ENCODE measurements around the gene PKN2. TPM values are rescaled to one million over a fixed set of nuclear protein-coding genes. Genes with fewer than 3 reads are reported as not detected.

The PKN2 gene
- total and polyA plus RNA-seq, 2 of the 4 experiments (the other 2 are of a cell fraction) = 12.7 to 22.2 TPM

GRCh38 chr1:88648706-88649105 lies 35.4 kb upstream of the PKN2 start:
- CTCF ChIA-PET = interaction anchor here (0.7 to 1.5 kb wide), 2 partner anchors 9 to 10 kb away, joined by 3 read pairs; no protein-coding TSS in a partner anchor
- Histone ChIP-seq H3K27ac (ENCODE audit: insufficient read depth, low read length) (no peak overlapping the region), H3K4me1 (ENCODE audit: control insufficient read depth, insufficient read depth, low read length) (no peaks in the 10 kb centered on the region), H2AK5ac (ENCODE audit: low read depth, low read length) (no peak overlapping the region), H4K20me1 (ENCODE audit: insufficient read depth, low read length) (no peaks in the 10 kb centered on the region), H3K18ac (ENCODE audit: low read depth, low read length) (no peak overlapping the region), H3K9ac (ENCODE audit: low read depth, low read length) (no peak overlapping the region), H3K56ac (ENCODE audit: extremely low read depth, insufficient read depth, low read length) (no peak overlapping the region), H3K4ac (ENCODE audit: low read depth, low read length) (no peak overlapping the region), H4K5ac (ENCODE audit: low read depth, low read length) (no peak overlapping the region), H2BK5ac (ENCODE audit: low read depth, low read length, poor library complexity, severe bottlenecking) (no peak overlapping the region), H3K36me3 (ENCODE audit: control insufficient read depth, insufficient read depth, low read length) (no peaks in the 10 kb centered on the region), H3K4me3 (ENCODE audit: insufficient read depth, low read depth, low read length) (no peak overlapping the region), H2BK120ac (ENCODE audit: low read depth, low read length) (no peak overlapping the region), H3K23ac (ENCODE audit: low read depth, low read length) (no peak overlapping the region), H2AFZ (replicated peaks; ENCODE audit: low read length, poor library complexity) (no peak overlapping the region), H4K91ac (ENCODE audit: insufficient read depth, low read depth, low read length) (no peak overlapping the region), H3K9me1 (ENCODE audit: insufficient read depth, low read length) (no peaks in the 10 kb centered on the region), H3K27me3 (ENCODE audit: control insufficient read depth, insufficient read depth, low read length) (no peaks in the 10 kb centered on the region), H2BK20ac (ENCODE audit: low read depth, low read length) (no peak overlapping the region), H3K4me2 (ENCODE audit: low read depth, low read length) (no peak overlapping the region), H2BK15ac (ENCODE audit: low read depth, low read length) (no peak overlapping the region), H3K9me3 (ENCODE audit: control insufficient read depth, insufficient read depth, low read length) (no peaks in the 10 kb centered on the region), H3K14ac (replicated peaks; ENCODE audit: low read depth, low read length) (no peak overlapping the region), H2AK9ac (replicated peaks; ENCODE audit: low read depth, low read length, poor library complexity) (no peak overlapping the region), H3K79me1 (ENCODE audit: low read depth in 1 of 2, low read length in 2 of 2) (no peaks in the 10 kb centered on the region), H4K8ac (ENCODE audit: low read depth in 2 of 2, low read length in 2 of 2) (no peak overlapping the region)
- BruUV-seq (replicated peaks) = no TSS peak
- no CpG with 5 or more reads among the region's 2 CpGs for WGBS, 2 experiments (ENCODE audit: extremely low coverage in 2 of 2, insufficient read length in 1 of 2)
- DNase-seq (no peak), ATAC-seq (ENCODE audit: low read depth) (no peak)
- in situ Hi-C loops (cut with MboI; ENCODE audit: low sequenced_read_pairs) (no loop called here), intact Hi-C loops (cut with micrococcal nuclease) (no loop called here), dilution Hi-C loops (cut with HindIII; ENCODE audit: low sequenced_read_pairs, unreplicated experiment) (no loop called here)
- no peak for TF ChIP-seq RAD21 (IDR thresholded peaks at IDR 0.05; ENCODE audit: low read length)
- no peak for TF ChIP-seq MXI1 (IDR thresholded peaks at IDR 0.05; ENCODE audit: borderline replicate concordance, low read depth, low read length)
- TF ChIP-seq POLR2A (IDR thresholded peaks at IDR 0.05; ENCODE audit: low read depth, low read length) = no peak
- TF ChIP-seq RFX5 (IDR thresholded peaks at IDR 0.05; ENCODE audit: low read depth, low read length) = no peak
- TF ChIP-seq CHD1 (IDR thresholded peaks at IDR 0.05; ENCODE audit: low read depth, low read length) = no peak
- no peak for TF ChIP-seq RCOR1 (IDR thresholded peaks at IDR 0.05; ENCODE audit: insufficient replicate concordance, low read length)
- no peak for TF ChIP-seq SMC3 (IDR thresholded peaks at IDR 0.05; ENCODE audit: low read depth, low read length)
- no peak for TF ChIP-seq FOS (IDR thresholded peaks at IDR 0.05; ENCODE audit: low read depth, low read length)
- TF ChIP-seq USF2 (IDR thresholded peaks at IDR 0.05; ENCODE audit: low read depth, low read length) = no peak
- TF ChIP-seq, protein P1, sequence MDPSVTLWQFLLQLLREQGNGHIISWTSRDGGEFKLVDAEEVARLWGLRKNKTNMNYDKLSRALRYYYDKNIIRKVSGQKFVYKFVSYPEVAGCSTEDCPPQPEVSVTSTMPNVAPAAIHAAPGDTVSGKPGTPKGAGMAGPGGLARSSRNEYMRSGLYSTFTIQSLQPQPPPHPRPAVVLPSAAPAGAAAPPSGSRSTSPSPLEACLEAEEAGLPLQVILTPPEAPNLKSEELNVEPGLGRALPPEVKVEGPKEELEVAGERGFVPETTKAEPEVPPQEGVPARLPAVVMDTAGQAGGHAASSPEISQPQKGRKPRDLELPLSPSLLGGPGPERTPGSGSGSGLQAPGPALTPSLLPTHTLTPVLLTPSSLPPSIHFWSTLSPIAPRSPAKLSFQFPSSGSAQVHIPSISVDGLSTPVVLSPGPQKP (IDR thresholded peaks at IDR 0.05; ENCODE audit: borderline replicate concordance, low read depth, low read length) = no peak
- no peak for TF ChIP-seq BHLHE40 (IDR thresholded peaks at IDR 0.05; ENCODE audit: low read depth, low read length)
- TF ChIP-seq CTCF (conservative IDR thresholded peaks at IDR 0.05; ENCODE audit: low read depth, low read length) = no peak
- TF ChIP-seq CEBPB (IDR thresholded peaks at IDR 0.05; ENCODE audit: low read depth, low read length) = no peak
- TF ChIP-seq NFE2L2 (IDR thresholded peaks at IDR 0.05; ENCODE audit: low read depth, low read length) = no peak
- no peak for TF ChIP-seq MAZ (IDR thresholded peaks at IDR 0.05; ENCODE audit: borderline replicate concordance, low read depth, low read length)
- no peak for TF ChIP-seq MAFK (IDR thresholded peaks at IDR 0.05; ENCODE audit: low read depth, low read length)
- POLR2A ChIA-PET (ENCODE audit: unreplicated experiment) = no interaction called here
